Measurements from ENCODE around the gene HLA-DQA1.

DNA sequence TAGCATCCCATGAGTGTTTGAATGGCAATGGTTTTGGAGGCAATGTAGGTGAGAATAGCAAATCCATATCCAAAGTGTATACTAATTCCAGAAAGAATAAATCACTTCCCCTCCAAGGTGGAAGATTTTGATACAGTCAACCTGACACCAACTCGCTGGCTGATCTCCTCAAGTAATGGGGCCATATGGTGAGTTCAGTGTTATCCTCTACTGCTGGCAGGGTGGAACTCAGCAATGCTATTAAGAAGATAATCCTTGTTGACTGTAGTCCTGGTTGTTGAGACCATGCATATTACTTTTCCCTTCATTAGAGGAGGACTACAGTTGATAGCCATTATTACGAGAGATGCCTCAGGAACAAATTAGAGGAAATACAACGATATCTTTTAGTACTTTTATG, 47.0 kb downstream of the HLA-DQA1 start:
- no peak for TF ChIP-seq POLR2A (IDR thresholded peaks at IDR 0.05; ENCODE audit: low read depth, low read length)
- TF ChIP-seq POLR2AphosphoS5 (IDR thresholded peaks at IDR 0.05; ENCODE audit: low read depth, low read length), result no peak
- TF ChIP-seq POU2F2 (IDR thresholded peaks at IDR 0.05; ENCODE audit: low read depth, low read length), result no peak
